Measurements from ENCODE around the gene TSC2. TPM values are rescaled to one million over a fixed set of nuclear protein-coding genes. Genes with fewer than 3 reads are reported as not detected.
A peak's percentile ranks its signal among the peaks of the same experiment; 100 is the strongest.
"Not testable (repeated sequence)": the region's sequence is repeated elsewhere in the genome, so short reads cannot be mapped to it uniquely, and the experiment has no call there.

TSC2 gene
- total and polyA plus RNA-seq, 2 donors: 50.2 to 55.9 TPM

- DNase-seq (ENCODE audit: extremely low spot score): no peak
- Histone ChIP-seq H3K27ac (ENCODE audit: low read depth) (no peak overlapping the region), H3K4me3 (ENCODE audit: low read depth, low read length) (no peak overlapping the region), H3K36me3 (ENCODE audit: insufficient read depth) (no peaks in the 10 kb centered on the region), H3K4me1 (ENCODE audit: insufficient read depth) (peaks cover 3% of the 10 kb centered on the region)
- 71% methylated on average over 11 of the region's 11 CpGs for WGBS
These were observed 16.7 kb upstream of the TSC2 start for GRCh38 chr16:2031081-2031577.

- peaks cover 3% of the 10 kb centered on the region for H3K4me1 ChIP-seq (ENCODE audit: insufficient read depth)
- WGBS: 66% methylated on average over 15 of the region's 15 CpGs
- DNase-seq (ENCODE audit: extremely low spot score): no peak
- peak overlapping the region; percentile 71 for H3K27ac ChIP-seq (ENCODE audit: low read depth)
- peak overlapping the region; percentile 6 for H3K4me3 ChIP-seq (ENCODE audit: low read depth, low read length)
- H3K36me3 ChIP-seq (ENCODE audit: insufficient read depth): no peaks in the 10 kb centered on the region
These were observed 15.3 kb upstream of the TSC2 start for GRCh38 chr16:2032285-2033056.

GRCh38 chr16:2033057-2033908 is 14.5 kb upstream of the TSC2 start:
- Histone ChIP-seq H3K36me3 (ENCODE audit: insufficient read depth) (no peaks in the 10 kb centered on the region), H3K4me3 (ENCODE audit: low read depth, low read length) (peak overlapping the region; percentile 6), H3K4me1 (ENCODE audit: insufficient read depth) (peaks cover 3% of the 10 kb centered on the region), H3K27ac (ENCODE audit: low read depth) (peak overlapping the region; percentile 71)
- 17% methylated on average over 37 of the region's 37 CpGs for WGBS
- no peak for DNase-seq (ENCODE audit: extremely low spot score)

- H3K4me1 ChIP-seq (ENCODE audit: insufficient read depth); DNase-seq (ENCODE audit: extremely low spot score); H3K36me3 ChIP-seq (ENCODE audit: insufficient read depth): not testable (repeated sequence)
- H3K27ac ChIP-seq (ENCODE audit: low read depth): peak overlapping the region; percentile 71
- WGBS: 50% methylated on average over 16 of the region's 32 CpGs
- H3K4me3 ChIP-seq (ENCODE audit: low read depth, low read length): peak overlapping the region; percentile 6
These were observed 13.7 kb upstream of the TSC2 start for GRCh38 chr16:2033909-2034695.

GRCh38 chr16:2034696-2035430 is 12.9 kb upstream of the TSC2 start:
- no peak overlapping the region for H3K4me3 ChIP-seq (ENCODE audit: low read depth, low read length)
- H3K4me1 ChIP-seq (ENCODE audit: insufficient read depth): peaks cover 3% of the 10 kb centered on the region
- no peaks in the 10 kb centered on the region for H3K36me3 ChIP-seq (ENCODE audit: insufficient read depth)
- no peak for DNase-seq (ENCODE audit: extremely low spot score)
- 67% methylated on average over 17 of the region's 17 CpGs for WGBS
- H3K27ac ChIP-seq (ENCODE audit: low read depth): peak overlapping the region; percentile 94

GRCh38 chr16:2035431-2036199 is 12.2 kb upstream of the TSC2 start:
- H3K4me3 ChIP-seq (ENCODE audit: low read depth, low read length): peak overlapping the region; percentile 16
- no peak for DNase-seq (ENCODE audit: extremely low spot score)
- H3K36me3 ChIP-seq (ENCODE audit: insufficient read depth): no peaks in the 10 kb centered on the region
- peaks cover 6% of the 10 kb centered on the region for H3K4me1 ChIP-seq (ENCODE audit: insufficient read depth)
- peak overlapping the region; percentile 94 for H3K27ac ChIP-seq (ENCODE audit: low read depth)
- WGBS: 41% methylated on average over 34 of the region's 34 CpGs

GRCh38 chr16:2036200-2036966 is 11.4 kb upstream of the TSC2 start:
- no peak overlapping the region for H3K4me3 ChIP-seq (ENCODE audit: low read depth, low read length)
- 83% methylated on average over 47 of the region's 47 CpGs for WGBS
- peak overlapping the region; percentile 94 for H3K27ac ChIP-seq (ENCODE audit: low read depth)
- no peak for DNase-seq (ENCODE audit: extremely low spot score)
- no peaks in the 10 kb centered on the region for H3K36me3 ChIP-seq (ENCODE audit: insufficient read depth)
- peaks cover 6% of the 10 kb centered on the region for H3K4me1 ChIP-seq (ENCODE audit: insufficient read depth)

GRCh38 chr16:2037115-2037514 is 10.7 kb upstream of the TSC2 start:
- H3K36me3 ChIP-seq (ENCODE audit: insufficient read depth): no peaks in the 10 kb centered on the region
- peaks cover 6% of the 10 kb centered on the region for H3K4me1 ChIP-seq (ENCODE audit: insufficient read depth)
- peak overlapping the region; percentile 74 for H3K27ac ChIP-seq (ENCODE audit: low read depth)
- WGBS: 88% methylated on average over 15 of the region's 15 CpGs
- no peak overlapping the region for H3K4me3 ChIP-seq (ENCODE audit: low read depth, low read length)
- no peak for DNase-seq (ENCODE audit: extremely low spot score)

- Histone ChIP-seq H3K36me3 (ENCODE audit: insufficient read depth) (no peaks in the 10 kb centered on the region), H3K4me1 (ENCODE audit: insufficient read depth) (peaks cover 4% of the 10 kb centered on the region)
- 63% methylated on average over 29 of the region's 29 CpGs for WGBS
These were observed 10.0 kb upstream of the TSC2 start for GRCh38 chr16:2037647-2038381.

GRCh38 chr16:2038382-2039231 is 9.2 kb upstream of the TSC2 start:
- Histone ChIP-seq H3K4me3 (ENCODE audit: low read depth, low read length) (no peak overlapping the region), H3K4me1 (ENCODE audit: insufficient read depth) (peaks cover 4% of the 10 kb centered on the region), H3K27ac (ENCODE audit: low read depth) (peak overlapping the region; percentile 95), H3K36me3 (ENCODE audit: insufficient read depth) (no peaks in the 10 kb centered on the region)
- DNase-seq (ENCODE audit: extremely low spot score): peak; percentile 56
- WGBS: 45% methylated on average over 41 of the region's 41 CpGs

More at GRCh38 chr16:2037647-2038381, 10.0 kb upstream of the TSC2 start:
- no peak for DNase-seq (ENCODE audit: extremely low spot score)
- Histone ChIP-seq H3K27ac (ENCODE audit: low read depth) (peak overlapping the region; percentile 95), H3K4me3 (ENCODE audit: low read depth, low read length) (no peak overlapping the region)

Measured in urinary bladder (tissue), 4 donors.